ENCODE results near the gene BIRC3.
A peak's percentile ranks its signal among the peaks of the same experiment; 100 is the strongest.
"Not testable (repeated sequence)": the region's sequence is repeated elsewhere in the genome, so short reads cannot be mapped to it uniquely, and the experiment has no call there.

The BIRC3 gene

DNA sequence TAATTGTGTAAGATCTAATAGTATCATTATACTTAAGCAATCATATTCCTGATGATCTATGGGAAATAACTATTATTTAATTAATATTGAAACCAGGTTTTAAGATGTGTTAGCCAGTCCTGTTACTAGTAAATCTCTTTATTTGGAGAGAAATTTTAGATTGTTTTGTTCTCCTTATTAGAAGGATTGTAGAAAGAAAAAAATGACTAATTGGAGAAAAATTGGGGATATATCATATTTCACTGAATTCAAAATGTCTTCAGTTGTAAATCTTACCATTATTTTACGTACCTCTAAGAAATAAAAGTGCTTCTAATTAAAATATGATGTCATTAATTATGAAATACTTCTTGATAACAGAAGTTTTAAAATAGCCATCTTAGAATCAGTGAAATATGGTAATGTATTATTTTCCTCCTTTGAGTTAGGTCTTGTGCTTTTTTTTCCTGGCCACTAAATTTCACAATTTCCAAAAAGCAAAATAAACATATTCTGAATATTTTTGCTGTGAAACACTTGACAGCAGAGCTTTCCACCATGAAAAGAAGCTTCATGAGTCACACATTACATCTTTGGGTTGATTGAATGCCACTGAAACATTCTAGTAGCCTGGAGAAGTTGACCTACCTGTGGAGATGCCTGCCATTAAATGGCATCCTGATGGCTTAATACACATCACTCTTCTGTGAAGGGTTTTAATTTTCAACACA lies 6.4 kb downstream of the BIRC3 start:
- no peak for DNase-seq (ENCODE audit: low read depth in 2 of 2)

- no peak for DNase-seq (ENCODE audit: low read depth in 2 of 2)
These were observed 7.8 kb downstream of the BIRC3 start for GRCh38 chr11:102325088-102325487.

- no peak for DNase-seq (ENCODE audit: low read depth in 2 of 2)
These were observed 11.5 kb downstream of the BIRC3 start for GRCh38 chr11:102328748-102329147.

GRCh38 chr11:102330231-102330630 lies 12.9 kb downstream of the BIRC3 start:
- no peak for DNase-seq (ENCODE audit: low read depth in 2 of 2)

- no peak for DNase-seq (ENCODE audit: low read depth in 2 of 2)
These were observed 14.1 kb downstream of the BIRC3 start for GRCh38 chr11:102331341-102331740.

DNA sequence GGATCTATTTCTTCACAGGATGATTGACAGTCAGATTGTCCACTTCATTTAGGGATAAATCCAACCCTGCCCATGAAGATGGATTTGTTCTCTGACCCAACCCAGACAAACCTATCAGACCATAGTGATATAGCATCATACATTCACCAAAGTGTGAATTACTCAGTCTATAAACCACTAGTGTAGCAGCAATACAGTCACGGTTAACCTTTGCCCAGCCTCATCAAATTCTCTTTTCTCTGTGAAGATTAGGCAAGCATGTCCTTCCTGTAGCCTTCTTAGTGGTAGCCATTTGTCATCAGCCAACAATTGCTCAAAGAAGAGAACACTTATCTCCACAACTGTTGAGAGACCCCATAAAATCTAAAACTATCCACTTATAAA lies 15.3 kb downstream of the BIRC3 start:
- no peak for DNase-seq (ENCODE audit: low read depth in 2 of 2)

DNA sequence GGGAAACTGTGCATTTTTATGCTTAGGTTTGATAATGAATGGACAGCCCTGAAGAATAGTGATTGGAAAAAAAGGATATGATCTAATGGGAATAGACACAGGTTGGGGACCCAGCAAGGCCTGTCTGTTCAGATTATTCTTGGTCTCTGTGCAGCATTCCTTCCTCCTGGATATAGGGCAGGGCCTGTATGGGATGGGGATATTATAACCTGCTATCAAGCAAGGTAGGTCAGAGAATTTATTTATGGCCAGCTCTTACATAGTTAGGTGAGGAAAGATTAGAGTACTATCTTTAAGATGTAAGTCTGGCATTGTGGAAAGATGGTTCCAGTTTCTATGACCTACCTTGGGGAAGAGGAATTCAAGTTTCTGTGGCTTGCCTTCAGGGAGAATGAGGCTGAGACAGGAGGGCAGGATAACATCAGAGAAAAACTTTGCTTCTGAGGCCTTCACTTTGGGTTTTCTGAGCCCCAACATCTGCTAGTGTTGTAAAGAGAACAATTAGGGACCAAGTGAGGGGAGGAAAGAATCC lies 21.3 kb downstream of the BIRC3 start:
- no peak for DNase-seq (ENCODE audit: low read depth in 2 of 2)

GRCh38 chr11:102341311-102341710 lies 24.0 kb downstream of the BIRC3 start:
- not testable (repeated sequence) for DNase-seq (ENCODE audit: low read depth in 2 of 2)

DNA sequence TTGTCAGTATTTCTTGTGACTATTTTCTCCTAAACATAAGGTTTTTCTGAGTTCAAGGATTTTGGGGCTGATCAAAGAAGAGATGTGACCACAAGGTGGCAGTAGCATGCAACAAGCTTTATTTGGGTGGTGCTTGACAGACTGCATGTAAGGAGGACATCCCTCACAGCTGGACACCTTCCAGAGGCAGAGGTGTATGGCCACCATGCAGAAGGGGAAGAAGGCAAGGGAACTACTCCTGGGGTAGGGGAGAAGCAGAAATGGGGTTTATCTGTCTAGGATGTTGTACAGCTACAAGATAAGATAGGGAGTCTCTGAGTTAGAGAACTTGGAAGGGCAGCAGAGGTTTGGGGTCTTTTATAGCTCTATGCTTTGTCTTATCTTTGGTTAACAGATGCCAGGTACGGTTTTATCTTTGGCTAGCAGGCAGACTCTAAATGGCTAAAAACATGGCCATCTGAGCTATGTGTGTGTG lies 24.6 kb downstream of the BIRC3 start:
- peak; percentile 45 for DNase-seq (ENCODE audit: low read depth in 2 of 2)

DNA sequence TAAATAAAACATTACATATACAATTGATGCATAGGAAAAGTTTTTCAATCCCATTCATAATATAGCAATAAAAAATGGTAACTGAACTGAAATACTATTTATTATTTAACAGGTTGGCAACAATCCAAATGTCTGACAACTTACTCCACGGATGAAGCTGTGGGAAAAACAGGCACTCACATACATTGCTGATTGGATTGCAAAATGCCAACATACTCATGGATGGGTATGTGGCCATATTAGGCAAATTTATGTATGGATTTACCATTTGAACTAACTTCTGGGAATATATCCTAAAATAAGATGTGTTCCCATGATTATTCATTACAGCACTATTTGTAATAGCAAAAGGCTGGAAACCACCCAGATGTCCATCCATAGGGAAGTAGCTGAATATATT lies 26.5 kb downstream of the BIRC3 start:
- DNase-seq (ENCODE audit: low read depth in 2 of 2): no peak

DNA sequence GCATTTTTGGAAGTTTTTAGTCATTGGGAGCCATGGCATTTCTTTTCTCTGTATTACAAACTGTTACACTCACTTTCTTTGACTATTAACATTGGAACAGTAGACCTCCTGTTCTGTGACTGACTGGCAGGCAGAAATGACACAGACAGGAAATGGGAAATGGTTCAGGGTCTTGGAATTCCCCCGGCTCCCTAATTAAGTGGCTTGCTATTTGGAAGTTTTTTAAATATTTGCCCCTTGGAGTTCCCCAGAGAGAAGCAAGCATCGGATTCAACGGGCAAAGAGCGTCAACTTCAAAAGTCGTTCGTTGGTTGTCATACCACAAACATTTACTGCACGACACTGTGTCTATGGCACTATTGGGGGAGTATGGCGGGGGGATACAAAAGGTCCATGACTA lies 28.6 kb downstream of the BIRC3 start:
- no peak for DNase-seq (ENCODE audit: low read depth in 2 of 2)

DNA sequence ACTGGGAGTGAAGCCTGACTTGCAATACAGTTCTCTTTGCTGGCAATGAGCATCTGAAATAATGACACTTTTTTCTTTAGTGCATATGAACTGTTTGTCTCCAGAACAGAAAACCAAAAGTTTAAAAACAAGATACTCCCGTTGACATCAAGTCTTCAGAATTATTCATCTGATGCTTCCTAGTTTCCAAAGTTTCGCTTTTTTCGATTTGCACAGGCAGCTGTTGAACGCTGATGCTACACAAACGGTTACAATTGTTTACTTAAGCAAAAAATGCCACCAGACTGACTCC lies 29.1 kb downstream of the BIRC3 start:
- DNase-seq (ENCODE audit: low read depth in 2 of 2): no peak

DNA sequence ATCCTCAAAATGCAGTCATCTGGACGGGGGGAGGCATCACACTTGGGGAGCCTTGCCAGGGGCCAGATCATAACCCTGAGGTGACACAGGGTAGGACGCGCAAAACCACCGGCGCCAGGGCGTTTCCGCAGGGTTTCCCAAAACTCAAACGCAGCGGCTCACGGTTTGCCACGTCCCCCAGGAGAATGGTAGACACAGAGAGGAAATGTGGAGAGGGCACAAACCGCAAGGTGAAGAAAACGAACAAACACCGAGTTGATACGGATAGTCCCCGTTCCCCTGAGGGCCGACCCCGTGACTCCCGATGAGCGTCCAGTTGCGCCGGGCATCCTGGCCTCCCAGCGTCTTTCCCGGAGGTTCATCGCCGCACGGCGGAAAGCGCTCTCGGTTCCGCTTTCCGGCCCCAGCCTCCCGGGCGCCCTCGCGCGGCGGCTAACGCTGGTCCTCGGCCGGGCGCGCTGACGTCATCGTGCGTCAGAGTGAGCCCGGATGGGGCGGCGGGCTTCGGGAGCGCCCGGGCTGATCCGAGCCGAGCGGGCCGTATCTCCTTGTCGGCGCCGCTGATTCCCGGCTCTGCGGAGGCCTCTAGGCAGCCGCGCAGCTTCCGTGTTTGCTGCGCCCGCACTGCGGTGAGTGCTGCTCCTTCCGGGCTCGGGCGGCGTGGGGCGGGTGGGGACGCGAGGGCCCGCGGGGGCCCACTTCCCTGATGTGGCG lies 29.6 kb downstream of the BIRC3 start, which contains the start of gene BIRC2:
Gene BIRC2, plus strand, starts transcription at position 467 of the 714 bp plus-strand sequence. CDS start 2,641 bp downstream, outside the sequence.
- DNase-seq (ENCODE audit: low read depth in 2 of 2): peak; percentile 83 to 89

GRCh38 chr11:102347462-102348370 lies 30.4 kb downstream of the BIRC3 start:
- DNase-seq (ENCODE audit: low read depth in 2 of 2): no peak

DNA sequence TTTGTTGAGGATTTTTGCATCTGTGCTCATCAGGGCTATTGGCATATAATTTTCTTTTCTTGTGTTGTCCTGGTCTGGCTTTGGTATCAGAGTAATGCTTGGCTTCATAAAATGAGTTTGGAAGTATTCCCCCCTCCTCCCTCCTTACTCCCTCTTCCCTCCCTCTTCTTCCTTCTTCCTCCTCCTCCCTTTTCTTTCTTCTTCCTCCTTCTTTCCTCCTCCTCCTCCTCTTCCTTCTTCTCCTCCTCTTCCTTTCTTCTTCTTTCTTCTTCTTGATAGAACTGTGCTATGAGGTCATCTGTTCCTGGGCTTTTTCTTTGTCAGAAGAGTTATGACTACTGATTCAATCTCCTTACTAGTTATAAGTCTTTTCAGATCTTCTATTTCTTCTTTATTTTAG lies 39.8 kb downstream of the BIRC3 start:
- no peak for DNase-seq (ENCODE audit: low read depth in 2 of 2)

DNA sequence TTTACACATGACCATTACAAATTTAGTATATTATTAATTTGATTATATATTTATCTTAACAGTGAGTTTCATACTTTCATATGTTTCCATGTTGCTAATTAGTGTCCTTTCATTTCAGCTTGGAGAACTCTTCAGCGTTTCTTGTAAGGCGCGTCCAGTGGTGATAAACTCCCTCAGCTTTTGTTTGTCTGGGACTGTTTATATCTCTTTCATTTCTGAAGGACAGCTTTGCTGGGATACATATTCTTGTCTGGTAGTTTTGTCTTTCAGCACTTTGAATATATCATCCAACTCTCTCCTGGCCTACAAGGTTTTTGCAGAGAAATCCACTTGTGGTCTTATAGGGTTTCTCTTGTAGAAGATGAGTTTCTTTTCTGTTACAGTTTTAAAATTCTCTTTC lies 42.1 kb downstream of the BIRC3 start:
- no peak for DNase-seq (ENCODE audit: low read depth in 2 of 2)

GRCh38 chr11:102360681-102361080 lies 43.4 kb downstream of the BIRC3 start:
- DNase-seq (ENCODE audit: low read depth in 2 of 2): no peak

GRCh38 chr11:102361086-102362031 lies 44.1 kb downstream of the BIRC3 start:
- no peak for DNase-seq (ENCODE audit: low read depth in 2 of 2)

- no peak for DNase-seq (ENCODE audit: low read depth in 2 of 2)
These were observed 47.7 kb downstream of the BIRC3 start for GRCh38 chr11:102364991-102365390.

GRCh38 chr11:102367364-102367763 lies 50.1 kb downstream of the BIRC3 start:
- no peak for DNase-seq (ENCODE audit: low read depth in 2 of 2)

DNA sequence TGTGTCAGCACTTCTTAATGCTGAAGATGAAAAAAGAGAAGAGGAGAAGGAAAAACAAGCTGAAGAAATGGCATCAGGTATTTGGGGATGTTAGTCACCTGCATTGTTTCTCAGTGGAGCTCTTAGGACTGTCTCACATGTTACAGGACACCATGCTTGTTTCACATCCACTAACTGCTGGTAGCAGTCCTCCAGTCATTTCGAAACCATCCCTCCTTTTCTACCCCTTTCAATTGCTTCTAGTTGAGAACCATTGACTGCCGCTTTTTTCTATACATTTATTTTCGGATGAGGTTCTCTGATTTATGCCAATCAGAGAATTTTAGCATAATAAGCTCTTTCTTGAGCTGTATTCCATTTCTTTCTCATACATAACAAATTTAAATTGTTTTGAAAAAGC lies 51.2 kb downstream of the BIRC3 start:
- no peak for DNase-seq (ENCODE audit: low read depth in 2 of 2)
